Lung (tissue), 12 donors: ENCODE data around the gene NOTCH1. TPM values are rescaled to one million over a fixed set of nuclear protein-coding genes. Genes with fewer than 3 reads are reported as not detected.

Experiments used
- ATAC-seq: fragments of 200-7000 bp; cut with Tn5 transposase; one replicate; pipeline ENCODE4 v1.9.1; 2020; ENCODE audit warnings: moderate number of reproducible peaks; ENCODE audit not compliant: insufficient read depth, low FRiP score
- DNase-seq, 3 donors: peaks; one replicate each; pipeline ENCODE4 v3.0.0-alpha.2; 2013 to 2017
- H3K27ac ChIP-seq, 2 donors: one replicate each; pipeline ENCODE4 v1.5.1; 2013; ENCODE audit warnings: mild to moderate bottlenecking in 2 of 2, moderate library complexity in 2 of 2, control low read depth in 1 of 2, inconsistent platforms in 1 of 2, low read depth in 1 of 2, low read length in 1 of 2
- H3K27me3 ChIP-seq, 3 donors: one replicate each; pipeline ENCODE4 v1.5.1; 2013; ENCODE audit warnings: low read length in 2 of 3; ENCODE audit not compliant: control insufficient read depth in 3 of 3, insufficient read depth in 3 of 3
- H3K36me3 ChIP-seq, 4 donors: one replicate each; pipeline ENCODE4 v1.5.1; 2013; ENCODE audit warnings: low read length in 4 of 4, mild to moderate bottlenecking in 1 of 4, moderate library complexity in 1 of 4; ENCODE audit not compliant: control insufficient read depth in 4 of 4, insufficient read depth in 4 of 4
- H3K4me1 ChIP-seq, 5 donors: one replicate each; pipeline ENCODE4 v1.5.1; 2013; ENCODE audit warnings: low read length in 5 of 5, mild to moderate bottlenecking in 2 of 5, moderate library complexity in 1 of 5; ENCODE audit not compliant: control insufficient read depth in 5 of 5, insufficient read depth in 5 of 5
- H3K4me3 ChIP-seq: one replicate; pipeline ENCODE4 v1.5.1; 2013; ENCODE audit warnings: mild to moderate bottlenecking, control low read depth, moderate library complexity
- H3K9ac ChIP-seq, 2 donors: one replicate each; pipeline ENCODE4 v1.5.1; 2013; ENCODE audit warnings: low read length in 2 of 2, control low read depth in 1 of 2; ENCODE audit not compliant: insufficient read depth in 1 of 2
- H3K9me3 ChIP-seq, 4 donors: one replicate each; pipeline ENCODE4 v1.5.1; 2013; ENCODE audit warnings: low read length in 3 of 4, mild to moderate bottlenecking in 1 of 4, moderate library complexity in 1 of 4; ENCODE audit not compliant: control insufficient read depth in 4 of 4, insufficient read depth in 3 of 4
- WGBS, 2 donors: extraction: QIAGEN DNeasy Blood & Tissue Kit; methylation state at CpG; one replicate each; pipeline ENCODE4 v1.1.7; 2013; 5-methylcytosine and 5-hydroxymethylcytosine counted together
- polyA plus RNA-seq, 2 donors: library from polyadenylated mRNA; stranded (reverse); fragments of 200-250 nt; gene quantifications; one replicate each; pipeline ENCODE4 v1.2.1, GENCODE V29; 2013
- total RNA-seq, 2 donors: library from RNA; depleted of rRNA in 1 of 2; stranded (reverse); fragments of >200 nt in 1 of 2; gene quantifications; one replicate each; pipeline ENCODE4 v1.2.1, GENCODE V29; 2014 to 2021
- TF ChIP-seq, protein P1 (sequence below): IDR thresholded peaks from 2 replicates; pipeline ENCODE4 v1.5.1; 2012; ENCODE audit warnings: mild to moderate bottlenecking; ENCODE audit errors: control extremely low read depth, extremely low read depth
- donor health status: control.
- donor health status: control.
- donor health status: Bipolar disorder and iron deficiency.
- donor health status: healthy.
- donor health status: DM: yes; HTN: yes; CAD: no.

The NOTCH1 gene
- total and polyA plus RNA-seq, 4 donors: 23.9 to 101 (median 44.5) TPM

DNA sequence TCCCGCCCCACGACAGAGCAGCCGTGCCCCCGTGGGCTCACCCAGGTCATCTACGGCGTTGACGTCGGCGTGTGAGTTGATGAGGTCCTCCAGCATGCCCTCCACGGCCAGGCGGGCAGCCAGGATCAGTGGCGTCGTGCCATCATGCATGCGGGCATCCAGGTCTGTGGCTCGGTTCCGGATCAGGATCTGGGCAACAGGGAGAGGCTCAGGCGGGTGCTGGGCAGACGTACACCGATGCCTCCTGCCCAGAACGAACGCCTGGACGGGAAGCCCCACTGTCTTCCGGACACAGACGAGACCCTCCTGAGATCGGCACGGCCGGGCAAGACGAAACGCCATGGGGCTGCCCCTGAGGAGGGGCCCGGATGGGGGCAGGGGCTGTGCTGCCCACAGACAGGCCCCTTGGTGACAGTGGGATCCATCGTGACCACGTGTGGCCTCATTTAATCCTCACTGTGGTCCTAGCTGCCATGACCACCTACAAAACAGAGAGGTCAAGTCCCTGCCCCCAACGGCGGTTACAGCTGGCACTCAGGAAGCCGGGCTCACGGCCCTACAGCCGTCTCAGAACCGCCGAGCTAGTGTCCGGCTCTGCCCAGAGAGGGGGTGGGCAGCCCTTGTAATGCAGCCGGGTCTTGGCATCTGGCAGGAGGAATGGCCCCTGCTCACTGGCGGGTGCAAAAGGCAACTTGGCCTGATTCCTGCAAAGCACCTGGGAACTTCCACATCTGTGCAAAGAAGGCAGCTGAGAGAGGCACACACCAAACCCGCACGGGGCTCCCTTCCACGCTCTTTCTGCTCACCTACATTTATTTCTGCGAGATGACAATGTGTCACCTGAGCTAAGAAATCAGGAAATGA, 46.5 kb downstream of the NOTCH1 start:
- peaks cover 2 to 89% (median 21%) of the 10 kb centered on the region in 4 donors for H3K36me3 ChIP-seq
- no peak overlapping the region for H3K4me3 ChIP-seq
- ATAC-seq (no peak), DNase-seq (no peak)
- H3K27ac ChIP-seq: no peak overlapping the region
- no peaks in the 10 kb centered on the region for H3K9me3 ChIP-seq
- 91 to 92% methylated on average over 46 of the region's 46 CpGs for WGBS, 2 donors
- no peaks in the 10 kb centered on the region for H3K27me3 ChIP-seq
- TF ChIP-seq, protein P1, sequence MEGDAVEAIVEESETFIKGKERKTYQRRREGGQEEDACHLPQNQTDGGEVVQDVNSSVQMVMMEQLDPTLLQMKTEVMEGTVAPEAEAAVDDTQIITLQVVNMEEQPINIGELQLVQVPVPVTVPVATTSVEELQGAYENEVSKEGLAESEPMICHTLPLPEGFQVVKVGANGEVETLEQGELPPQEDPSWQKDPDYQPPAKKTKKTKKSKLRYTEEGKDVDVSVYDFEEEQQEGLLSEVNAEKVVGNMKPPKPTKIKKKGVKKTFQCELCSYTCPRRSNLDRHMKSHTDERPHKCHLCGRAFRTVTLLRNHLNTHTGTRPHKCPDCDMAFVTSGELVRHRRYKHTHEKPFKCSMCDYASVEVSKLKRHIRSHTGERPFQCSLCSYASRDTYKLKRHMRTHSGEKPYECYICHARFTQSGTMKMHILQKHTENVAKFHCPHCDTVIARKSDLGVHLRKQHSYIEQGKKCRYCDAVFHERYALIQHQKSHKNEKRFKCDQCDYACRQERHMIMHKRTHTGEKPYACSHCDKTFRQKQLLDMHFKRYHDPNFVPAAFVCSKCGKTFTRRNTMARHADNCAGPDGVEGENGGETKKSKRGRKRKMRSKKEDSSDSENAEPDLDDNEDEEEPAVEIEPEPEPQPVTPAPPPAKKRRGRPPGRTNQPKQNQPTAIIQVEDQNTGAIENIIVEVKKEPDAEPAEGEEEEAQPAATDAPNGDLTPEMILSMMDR: no peak
- no peak overlapping the region for H3K9ac ChIP-seq
- H3K4me1 ChIP-seq: no peaks in the 10 kb centered on the region

DNA sequence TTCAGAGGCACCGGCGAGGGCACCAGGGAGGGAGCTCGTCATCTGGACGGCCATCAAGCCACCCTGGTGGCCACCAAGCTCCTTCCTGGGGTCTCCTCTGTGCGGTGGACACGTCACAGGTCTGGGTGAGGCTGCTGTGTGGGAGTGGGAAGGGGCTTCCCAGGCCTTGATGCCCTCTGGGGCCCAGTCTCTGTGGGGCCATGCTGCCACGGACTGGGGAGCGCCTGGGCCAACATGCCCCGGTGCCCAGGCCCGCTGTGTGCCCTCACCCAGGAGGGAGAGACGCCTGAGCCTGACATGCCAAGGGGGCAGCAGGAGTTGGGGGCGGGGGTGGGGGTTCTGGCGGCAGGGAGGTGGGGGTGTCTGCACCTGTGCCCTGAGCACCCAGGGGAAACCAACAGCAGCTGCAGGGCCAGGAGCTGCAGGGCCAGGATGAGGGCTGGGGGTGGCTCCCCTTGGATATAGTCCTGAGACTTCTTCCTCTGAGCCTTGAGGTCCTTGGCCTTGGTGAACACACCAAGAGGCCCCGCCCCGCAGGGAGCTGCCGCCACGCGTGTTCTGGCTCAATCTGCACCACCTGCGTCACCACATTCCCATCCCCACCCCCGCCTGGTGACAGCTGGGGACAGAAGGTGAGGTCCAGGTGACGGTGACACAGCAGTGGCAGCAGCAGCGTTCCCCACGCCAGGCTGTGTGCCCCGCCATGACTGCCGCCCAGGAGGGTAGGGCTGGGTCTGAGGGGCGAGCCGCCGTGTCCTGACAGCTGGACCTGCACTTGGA, 47.7 kb downstream of the NOTCH1 start:
- Histone ChIP-seq H3K27ac (no peak overlapping the region), H3K9me3 (no peaks in the 10 kb centered on the region), H3K4me3 (no peak overlapping the region), H3K9ac (no peak overlapping the region), H3K4me1 (peaks cover 0 to 5% (median 0%) of the 10 kb centered on the region in 5 donors), H3K36me3 (peaks cover 2 to 82% (median 21%) of the 10 kb centered on the region in 4 donors), H3K27me3 (no peaks in the 10 kb centered on the region)
- TF ChIP-seq, protein P1: no peak
- no peak for DNase-seq
- WGBS, 2 donors: 92 to 93% methylated on average over 28 of the region's 28 CpGs
- ATAC-seq: no peak

DNA sequence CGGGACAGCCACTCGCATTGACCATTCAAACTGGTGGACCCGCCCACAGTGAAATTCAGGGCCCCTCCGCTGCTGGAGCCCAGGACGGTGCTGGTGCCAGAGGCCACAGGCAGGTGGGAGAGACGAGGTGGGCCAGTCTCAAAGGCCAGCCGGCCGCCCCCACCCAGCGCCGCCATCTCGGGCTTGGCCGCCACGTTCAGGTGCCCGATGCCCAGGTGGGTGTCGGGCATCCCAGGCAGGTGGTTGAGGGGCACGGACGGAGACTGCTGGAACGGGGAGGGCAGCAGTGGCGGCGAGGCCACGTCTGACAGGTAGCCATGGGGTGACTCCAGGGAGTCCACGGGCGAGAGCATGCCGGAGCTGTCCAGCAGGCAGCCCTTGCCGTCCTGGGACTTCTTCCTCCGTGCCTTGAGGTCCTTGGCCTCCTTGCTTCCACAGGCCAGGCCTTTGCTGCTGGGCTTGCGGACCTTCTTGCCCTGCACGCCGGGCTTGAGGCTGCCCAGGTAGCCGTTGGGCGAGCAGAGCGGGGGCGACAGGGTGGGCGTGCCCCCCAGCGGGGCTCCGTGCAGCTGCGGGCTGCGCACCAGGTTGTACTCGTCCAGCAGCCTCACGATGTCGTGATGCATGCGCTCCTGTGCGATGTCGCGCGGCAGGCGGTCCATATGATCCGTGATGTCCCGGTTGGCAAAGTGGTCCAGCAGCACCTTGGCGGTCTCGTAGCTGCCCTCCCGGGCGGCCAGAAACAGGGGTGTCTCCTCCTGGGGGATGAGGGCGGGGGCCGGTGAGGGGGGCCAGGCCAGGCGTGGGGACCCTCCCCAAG, 48.8 kb downstream of the NOTCH1 start:
- 94% methylated on average over 54 to 56 of the region's 56 CpGs for WGBS, 2 donors
- TF ChIP-seq, protein P1: no peak
- Histone ChIP-seq H3K9ac (no peak overlapping the region), H3K9me3 (no peaks in the 10 kb centered on the region), H3K27ac (no peak overlapping the region), H3K4me3 (no peak overlapping the region), H3K36me3 (peaks cover 2 to 72% (median 19%) of the 10 kb centered on the region in 4 donors), H3K4me1 (peaks cover 0 to 9% (median 0%) of the 10 kb centered on the region in 5 donors), H3K27me3 (no peaks in the 10 kb centered on the region)
- no peak for ATAC-seq
- DNase-seq: no peak
